ENCODE results near the gene RGSL1.

DNA sequence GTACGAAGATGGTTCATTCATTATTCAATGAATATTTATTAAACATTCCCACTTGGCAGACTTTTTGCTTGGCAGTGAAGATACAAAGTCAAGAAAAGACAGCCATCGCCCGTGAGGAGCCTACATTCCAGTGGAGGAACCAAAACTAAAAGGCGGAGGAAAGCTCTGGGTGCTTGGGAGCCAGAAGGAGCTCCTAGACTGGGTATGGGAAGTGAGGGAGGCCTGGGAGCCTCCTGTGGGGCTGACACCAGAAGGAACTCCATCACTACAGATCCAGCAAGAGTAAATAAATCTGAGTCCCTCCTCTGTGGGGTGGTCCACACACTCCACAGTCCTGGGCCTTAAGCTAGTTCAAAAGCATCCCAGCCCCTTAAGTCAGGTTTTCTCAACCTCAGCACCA lies 124.2 kb downstream of the RGSL1 start:
- TF ChIP-seq ZFP3 (CRISPR knock-in tag; IDR thresholded peaks at IDR 0.05) (no peak), ZC3H10 (CRISPR knock-in tag; IDR thresholded peaks at IDR 0.05) (no peak), POU6F1 (CRISPR knock-in tag; IDR thresholded peaks at IDR 0.05; ENCODE audit: borderline replicate concordance, low read depth) (no peak), ESRRG (CRISPR knock-in tag; IDR thresholded peaks at IDR 0.05) (no peak), OSR1 (CRISPR knock-in tag; IDR thresholded peaks at IDR 0.05) (no peak), PPARA (CRISPR knock-in tag; IDR thresholded peaks at IDR 0.05; ENCODE audit: borderline replicate concordance) (no peak), ZNF70 (CRISPR knock-in tag; IDR thresholded peaks at IDR 0.05) (no peak), CSDC2 (CRISPR knock-in tag; IDR thresholded peaks at IDR 0.05) (no peak), RARB (CRISPR knock-in tag; IDR thresholded peaks at IDR 0.05) (no peak), ZFP30 (CRISPR knock-in tag; IDR thresholded peaks at IDR 0.05) (no peak)
- TF ChIP-seq, protein P1, sequence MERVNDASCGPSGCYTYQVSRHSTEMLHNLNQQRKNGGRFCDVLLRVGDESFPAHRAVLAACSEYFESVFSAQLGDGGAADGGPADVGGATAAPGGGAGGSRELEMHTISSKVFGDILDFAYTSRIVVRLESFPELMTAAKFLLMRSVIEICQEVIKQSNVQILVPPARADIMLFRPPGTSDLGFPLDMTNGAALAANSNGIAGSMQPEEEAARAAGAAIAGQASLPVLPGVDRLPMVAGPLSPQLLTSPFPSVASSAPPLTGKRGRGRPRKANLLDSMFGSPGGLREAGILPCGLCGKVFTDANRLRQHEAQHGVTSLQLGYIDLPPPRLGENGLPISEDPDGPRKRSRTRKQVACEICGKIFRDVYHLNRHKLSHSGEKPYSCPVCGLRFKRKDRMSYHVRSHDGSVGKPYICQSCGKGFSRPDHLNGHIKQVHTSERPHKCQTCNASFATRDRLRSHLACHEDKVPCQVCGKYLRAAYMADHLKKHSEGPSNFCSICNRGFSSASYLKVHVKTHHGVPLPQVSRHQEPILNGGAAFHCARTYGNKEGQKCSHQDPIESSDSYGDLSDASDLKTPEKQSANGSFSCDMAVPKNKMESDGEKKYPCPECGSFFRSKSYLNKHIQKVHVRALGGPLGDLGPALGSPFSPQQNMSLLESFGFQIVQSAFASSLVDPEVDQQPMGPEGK (CRISPR knock-in tag; IDR thresholded peaks at IDR 0.05; ENCODE audit: borderline replicate concordance): no peak
- TF ChIP-seq, protein P2, sequence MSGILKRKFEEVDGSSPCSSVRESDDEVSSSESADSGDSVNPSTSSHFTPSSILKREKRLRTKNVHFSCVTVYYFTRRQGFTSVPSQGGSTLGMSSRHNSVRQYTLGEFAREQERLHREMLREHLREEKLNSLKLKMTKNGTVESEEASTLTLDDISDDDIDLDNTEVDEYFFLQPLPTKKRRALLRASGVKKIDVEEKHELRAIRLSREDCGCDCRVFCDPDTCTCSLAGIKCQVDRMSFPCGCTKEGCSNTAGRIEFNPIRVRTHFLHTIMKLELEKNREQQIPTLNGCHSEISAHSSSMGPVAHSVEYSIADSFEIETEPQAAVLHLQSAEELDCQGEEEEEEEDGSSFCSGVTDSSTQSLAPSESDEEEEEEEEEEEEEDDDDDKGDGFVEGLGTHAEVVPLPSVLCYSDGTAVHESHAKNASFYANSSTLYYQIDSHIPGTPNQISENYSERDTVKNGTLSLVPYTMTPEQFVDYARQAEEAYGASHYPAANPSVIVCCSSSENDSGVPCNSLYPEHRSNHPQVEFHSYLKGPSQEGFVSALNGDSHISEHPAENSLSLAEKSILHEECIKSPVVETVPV (CRISPR knock-in tag; IDR thresholded peaks at IDR 0.05): no peak

Data from SK-N-SH treated with all-trans-retinoic acid at 6 μM for 48 hours (cell line).